ENCODE results near the gene TPCN2. TPM values are rescaled to one million over a fixed set of nuclear protein-coding genes. Genes with fewer than 3 reads are reported as not detected.

Gene TPCN2
- total RNA-seq, 3 donors from 2014 or later, result 19.5 to 37.4 (median 20.7) TPM

GRCh38 chr11:69030301-69030700 lies 18.4 kb upstream of the TPCN2 start:
- TF ChIP-seq CTCF (IDR thresholded peaks at IDR 0.05), result no peak
- intact Hi-C loops (cut with DNase I, micrococcal nuclease), result no loop called here
- Histone ChIP-seq H3K4me3 (no peak overlapping the region), H3K4me1 (ENCODE audit: low read depth) (no peaks in the 10 kb centered on the region), H3K9me3 (no peaks in the 10 kb centered on the region), H3K36me3 (ENCODE audit: low read depth) (no peaks in the 10 kb centered on the region)
- no peak for ATAC-seq
- no peak for DNase-seq

GRCh38 chr11:69032833-69033232 lies 15.9 kb upstream of the TPCN2 start:
- H3K36me3 ChIP-seq (ENCODE audit: low read depth), result no peaks in the 10 kb centered on the region
- no peak for TF ChIP-seq CTCF (IDR thresholded peaks at IDR 0.05)
- intact Hi-C loops (cut with DNase I, micrococcal nuclease), result no loop called here
- no peak for ATAC-seq
- H3K9me3 ChIP-seq, result no peaks in the 10 kb centered on the region
- H3K4me3 ChIP-seq, result no peak overlapping the region
- H3K4me1 ChIP-seq (ENCODE audit: low read depth), result no peaks in the 10 kb centered on the region
- DNase-seq, result no peak

GRCh38 chr11:69033431-69033830 lies 15.3 kb upstream of the TPCN2 start:
- DNase-seq (no peak), ATAC-seq (no peak)
- Histone ChIP-seq H3K4me3 (no peak overlapping the region), H3K36me3 (ENCODE audit: low read depth) (no peaks in the 10 kb centered on the region), H3K9me3 (no peaks in the 10 kb centered on the region), H3K4me1 (ENCODE audit: low read depth) (no peaks in the 10 kb centered on the region)
- no peak for TF ChIP-seq CTCF (IDR thresholded peaks at IDR 0.05)
- intact Hi-C loops (cut with DNase I, micrococcal nuclease), result no loop called here

DNA sequence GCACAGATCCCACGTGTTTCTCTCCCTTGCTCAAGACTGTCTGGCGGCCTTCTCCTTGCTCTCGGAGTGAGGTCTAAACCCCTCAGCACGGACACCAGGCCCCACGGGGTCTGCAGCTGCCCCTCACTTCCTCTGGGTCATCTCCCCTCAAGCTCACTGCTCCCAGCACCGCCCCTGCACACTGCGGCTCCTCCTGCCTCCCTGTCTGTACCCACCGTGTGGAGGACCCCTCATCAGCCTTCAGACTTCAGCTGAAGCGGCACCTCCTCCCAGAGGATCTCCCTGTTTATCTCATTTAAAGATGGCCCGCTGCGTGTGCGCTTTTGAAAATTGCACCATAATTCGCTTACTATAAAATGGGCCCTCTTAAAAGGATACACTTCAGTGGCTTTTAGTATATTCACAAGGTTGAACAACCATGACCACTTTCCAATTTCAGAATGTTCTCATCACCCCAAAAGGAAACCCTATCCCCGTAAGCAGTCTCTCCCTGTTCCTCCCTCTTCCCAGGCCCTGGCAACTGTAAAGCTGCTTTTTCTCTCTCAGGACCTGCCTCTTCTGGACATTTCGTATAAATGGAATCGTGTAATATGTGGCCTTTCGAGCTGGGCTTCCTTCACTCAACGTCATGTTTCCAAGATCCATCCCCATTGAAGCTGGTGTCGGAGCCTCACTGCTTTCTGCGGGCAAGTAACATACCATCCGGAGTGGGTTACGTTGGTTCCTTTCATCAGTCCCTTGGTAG lies 14.4 kb upstream of the TPCN2 start:
- H3K36me3 ChIP-seq (ENCODE audit: low read depth), result no peaks in the 10 kb centered on the region
- ATAC-seq (no peak), DNase-seq (no peak)
- no peaks in the 10 kb centered on the region for H3K9me3 ChIP-seq
- no peaks in the 10 kb centered on the region for H3K4me1 ChIP-seq (ENCODE audit: low read depth)
- no peak for TF ChIP-seq CTCF (IDR thresholded peaks at IDR 0.05)
- H3K4me3 ChIP-seq, result no peak overlapping the region
- intact Hi-C loops (cut with DNase I, micrococcal nuclease), result no loop called here

DNA sequence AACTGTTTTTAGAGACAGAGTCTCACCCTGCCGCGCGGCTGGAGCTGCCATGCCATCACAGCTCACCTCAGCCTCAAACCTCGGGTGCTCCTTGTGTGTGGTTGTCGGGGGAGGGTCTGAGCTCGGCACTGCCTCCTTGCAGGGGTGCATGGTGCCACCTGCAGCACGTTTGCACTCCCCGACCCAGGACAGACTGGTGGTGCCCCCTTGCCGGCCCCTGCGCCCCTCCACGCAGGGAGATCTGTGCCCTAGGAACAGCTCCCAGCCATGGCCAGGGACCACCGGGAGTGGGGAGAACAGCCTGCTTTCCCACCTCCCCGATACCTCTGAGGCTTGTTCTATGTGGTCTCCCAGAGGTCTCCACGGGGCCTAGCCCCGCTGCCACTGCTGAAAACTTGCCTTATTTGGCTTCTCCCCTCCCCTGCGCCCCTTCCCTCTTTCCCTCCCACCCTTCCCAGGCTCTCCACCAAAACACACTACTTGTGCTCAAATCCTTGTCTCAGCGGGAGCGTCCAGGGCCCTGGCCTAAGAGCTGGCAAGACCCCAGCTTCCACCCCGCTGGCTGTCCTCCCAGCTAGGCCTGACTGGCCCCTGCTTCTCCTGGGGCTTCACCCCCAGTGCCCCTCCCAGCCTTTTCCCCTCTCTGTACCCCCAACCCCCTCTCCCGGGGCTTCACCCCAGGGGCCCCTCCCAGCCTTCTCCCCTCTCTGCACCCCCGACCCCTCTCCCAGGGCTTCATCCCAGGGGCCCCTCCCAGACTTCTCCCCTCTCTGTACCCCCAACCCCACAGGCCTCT lies 13.4 kb upstream of the TPCN2 start:
- intact Hi-C loops (cut with DNase I, micrococcal nuclease), result no loop called here
- no peaks in the 10 kb centered on the region for H3K9me3 ChIP-seq
- H3K4me1 ChIP-seq (ENCODE audit: low read depth), result no peaks in the 10 kb centered on the region
- ATAC-seq (peak; percentile 25), DNase-seq (peak in 1 of 3 donors; percentile 43)
- no peak for TF ChIP-seq CTCF (IDR thresholded peaks at IDR 0.05)
- H3K36me3 ChIP-seq (ENCODE audit: low read depth), result no peaks in the 10 kb centered on the region
- H3K4me3 ChIP-seq, result no peak overlapping the region

Data from mucosa of descending colon (tissue), 3 donors.